Natural killer cell treated with Interleukin-12 subunit alpha and Interleukin-12 subunit beta and Interleukin-15 and Interleukin-18, amount 100 ng/mL, for 72 hours (primary cell): ENCODE data around the gene CLEC5A. TPM values are rescaled to one million over a fixed set of nuclear protein-coding genes. Genes with fewer than 3 reads are reported as not detected.
A peak's percentile ranks its signal among the peaks of the same experiment; 100 is the strongest.
"Not testable (repeated sequence)": the region's sequence is repeated elsewhere in the genome, so short reads cannot be mapped to it uniquely, and the experiment has no call there.

Experiments used
- ATAC-seq, 2 donors: fragments of 150-1000 bp; cut with Tn5 transposase in 1 of 2; sonication (Bioruptor Pico), chemical (Tn5 transposase) in 1 of 2; 2 replicates each; pipeline ENCODE4 v1.10.0; 2021
- DNase-seq: peaks from one replicate; pipeline ENCODE4 v3.0.0; 2022; ENCODE audit warnings: low spot score
- H3K27ac Mint-ChIP-seq, 2 donors: 1 replicate in 1 of 2; 2 replicates in 1 of 2; pipeline ENCODE4 v1.8.0; 2022; ENCODE audit warnings: mixed read lengths in 2 of 2, mild to moderate bottlenecking in 1 of 2, moderate library complexity in 1 of 2
- H3K27me3 Mint-ChIP-seq, 2 donors: 1 replicate in 1 of 2; 2 replicates in 1 of 2; pipeline ENCODE4 v1.8.0; 2022; ENCODE audit warnings: mixed read lengths in 2 of 2
- H3K36me3 Mint-ChIP-seq: one replicate; pipeline ENCODE4 v1.8.0; 2022; ENCODE audit warnings: mixed read lengths
- H3K4me1 Mint-ChIP-seq, 2 donors: 1 replicate in 1 of 2; 2 replicates in 1 of 2; pipeline ENCODE4 v1.8.0; 2022; ENCODE audit warnings: low read depth in 2 of 2, mixed read lengths in 2 of 2, mild to moderate bottlenecking in 1 of 2
- H3K4me3 Mint-ChIP-seq: one replicate; pipeline ENCODE4 v1.8.0; 2022; ENCODE audit warnings: mixed read lengths
- H3K9me3 Mint-ChIP-seq: 2 replicates; pipeline ENCODE4 v1.8.0; 2022; ENCODE audit warnings: mixed read lengths
- total RNA-seq, 2 donors: library from RNA; stranded (reverse); gene quantifications; one replicate each; pipeline ENCODE4 v1.2.3, GENCODE V29; 2022

The CLEC5A gene
- total RNA-seq, result not detected

GRCh38 chr7:141946796-141947195, at the start of gene CLEC5A:
TSS of gene CLEC5A (minus strand) at chr7:141946974. CDS start at chr7:141946292, 682 bp downstream.
- Mint-ChIP-seq H3K9me3 (no peaks in the 10 kb centered on the region), H3K4me1 (no peaks in the 10 kb centered on the region), H3K27ac (no peak within 1 kb of the TSS), H3K27me3 (peaks cover 0 to 13% of the 10 kb centered on the region in 2 donors), H3K36me3 (peaks cover 5% of the 10 kb centered on the region), H3K4me3 (no peak within 1 kb of the TSS)
- no peak for DNase-seq
- ATAC-seq, result no peak

- Mint-ChIP-seq H3K4me3 (no peak overlapping the region), H3K36me3 (peaks cover 7% of the 10 kb centered on the region), H3K4me1 (peaks cover 19 to 45% of the 10 kb centered on the region in 2 donors), H3K27me3 (peaks cover 0 to 10% of the 10 kb centered on the region in 2 donors), H3K9me3 (no peaks in the 10 kb centered on the region), H3K27ac (no peak overlapping the region)
- DNase-seq (no peak), ATAC-seq (no peak)
These were observed 46.6 kb upstream of the CLEC5A start for GRCh38 chr7:141993354-141993753.

- no peak for ATAC-seq
- Mint-ChIP-seq H3K27ac (peak overlapping the region in 1 of 2 donors; percentile 39), H3K4me1 (peaks cover 19 to 43% of the 10 kb centered on the region in 2 donors), H3K4me3 (no peak overlapping the region), H3K36me3 (peaks cover 7% of the 10 kb centered on the region), H3K27me3 (peaks cover 0 to 10% of the 10 kb centered on the region in 2 donors), H3K9me3 (no peaks in the 10 kb centered on the region)
- no peak for DNase-seq
These were observed 45.9 kb upstream of the CLEC5A start for GRCh38 chr7:141992688-141993087.

- Mint-ChIP-seq H3K27ac (peak overlapping the region in 1 of 2 donors; percentile 80), H3K4me3 (no peak overlapping the region), H3K27me3 (peaks cover 0 to 10% of the 10 kb centered on the region in 2 donors), H3K9me3 (no peaks in the 10 kb centered on the region), H3K36me3 (peaks cover 7% of the 10 kb centered on the region), H3K4me1 (peaks cover 23 to 48% of the 10 kb centered on the region in 2 donors)
- ATAC-seq (no peak), DNase-seq (no peak)
These were observed 45.4 kb upstream of the CLEC5A start for GRCh38 chr7:141992156-141992555.

- H3K27me3 Mint-ChIP-seq, result no peaks in the 10 kb centered on the region
- H3K9me3 Mint-ChIP-seq, result no peaks in the 10 kb centered on the region
- H3K36me3 Mint-ChIP-seq, result no peaks in the 10 kb centered on the region
- ATAC-seq (peak; percentile 58 to 59), DNase-seq (no peak)
- peak overlapping the region; percentile 2 for H3K4me3 Mint-ChIP-seq
- H3K4me1 Mint-ChIP-seq, result peaks cover 22 to 49% of the 10 kb centered on the region in 2 donors
- peak overlapping the region in 1 of 2 donors; percentile 80 for H3K27ac Mint-ChIP-seq
These were observed 44.4 kb upstream of the CLEC5A start for GRCh38 chr7:141991140-141991539.

- Mint-ChIP-seq H3K27ac (peak overlapping the region in 1 of 2 donors; percentile 80), H3K9me3 (no peaks in the 10 kb centered on the region), H3K4me3 (no peak overlapping the region), H3K36me3 (no peaks in the 10 kb centered on the region), H3K4me1 (peaks cover 22 to 46% of the 10 kb centered on the region in 2 donors), H3K27me3 (no peaks in the 10 kb centered on the region)
- DNase-seq (no peak), ATAC-seq (no peak)
These were observed 43.4 kb upstream of the CLEC5A start for GRCh38 chr7:141990011-141990725.

GRCh38 chr7:141987803-141988202, 41.0 kb upstream of the CLEC5A start:
- H3K27ac Mint-ChIP-seq, result peak overlapping the region in 1 of 2 donors; percentile 84
- DNase-seq, H3K4me3 Mint-ChIP-seq, ATAC-seq, H3K27me3 Mint-ChIP-seq, H3K36me3 Mint-ChIP-seq, H3K9me3 Mint-ChIP-seq: not testable (repeated sequence)
- H3K4me1 Mint-ChIP-seq, result peaks cover 22 to 36% of the 10 kb centered on the region in 2 donors

GRCh38 chr7:141986923-141987322, 40.1 kb upstream of the CLEC5A start:
- peak in 1 of 2 donors; percentile 73 for ATAC-seq
- H3K36me3 Mint-ChIP-seq, result no peaks in the 10 kb centered on the region

GRCh38 chr7:141985926-141986325, 39.2 kb upstream of the CLEC5A start:
- H3K4me1 Mint-ChIP-seq, result peaks cover 19 to 32% of the 10 kb centered on the region in 2 donors
- not testable (repeated sequence) for H3K9me3 Mint-ChIP-seq, H3K4me3 Mint-ChIP-seq, DNase-seq, H3K36me3 Mint-ChIP-seq, ATAC-seq, H3K27me3 Mint-ChIP-seq
- peak overlapping the region in 1 of 2 donors; percentile 35 for H3K27ac Mint-ChIP-seq

More at GRCh38 chr7:141986923-141987322, 40.1 kb upstream of the CLEC5A start:
- DNase-seq, result no peak
- Mint-ChIP-seq H3K4me3 (no peak overlapping the region), H3K9me3 (no peaks in the 10 kb centered on the region), H3K4me1 (peaks cover 22 to 36% of the 10 kb centered on the region in 2 donors), H3K27me3 (no peaks in the 10 kb centered on the region), H3K27ac (peak overlapping the region in 1 of 2 donors; percentile 84)

GRCh38 chr7:141979568-141979967, 32.8 kb upstream of the CLEC5A start:
- Mint-ChIP-seq H3K36me3 (no peaks in the 10 kb centered on the region), H3K27me3 (no peaks in the 10 kb centered on the region), H3K4me1 (peaks cover 12 to 32% of the 10 kb centered on the region in 2 donors)

GRCh38 chr7:141978351-141978750, 31.6 kb upstream of the CLEC5A start:
- ATAC-seq, result no peak
- Mint-ChIP-seq H3K36me3 (no peaks in the 10 kb centered on the region), H3K9me3 (peaks cover 4% of the 10 kb centered on the region), H3K27ac (no peak overlapping the region), H3K4me3 (no peak overlapping the region), H3K27me3 (no peaks in the 10 kb centered on the region), H3K4me1 (peaks cover 12 to 32% of the 10 kb centered on the region in 2 donors)
- no peak for DNase-seq

More at GRCh38 chr7:141979568-141979967, 32.8 kb upstream of the CLEC5A start:
- Mint-ChIP-seq H3K9me3 (peaks cover 4% of the 10 kb centered on the region), H3K4me3 (peak overlapping the region; percentile 29), H3K27ac (peak overlapping the region; percentile 20 to 89)
- ATAC-seq, result peak in 1 of 2 donors; percentile 36
- DNase-seq, result no peak

GRCh38 chr7:141976524-141977245, 29.9 kb upstream of the CLEC5A start:
- ATAC-seq (no peak), DNase-seq (no peak)
- Mint-ChIP-seq H3K27ac (peak overlapping the region in 1 of 2 donors; percentile 76), H3K27me3 (no peaks in the 10 kb centered on the region), H3K36me3 (no peaks in the 10 kb centered on the region), H3K9me3 (peaks cover 4% of the 10 kb centered on the region), H3K4me1 (peaks cover 12 to 32% of the 10 kb centered on the region in 2 donors), H3K4me3 (peak overlapping the region; percentile 55)

GRCh38 chr7:141975806-141976523, 29.2 kb upstream of the CLEC5A start:
- no peaks in the 10 kb centered on the region for H3K36me3 Mint-ChIP-seq
- DNase-seq (no peak), ATAC-seq (peak; percentile 63 to 83)
- peak overlapping the region; percentile 16 to 76 for H3K27ac Mint-ChIP-seq
- H3K27me3 Mint-ChIP-seq, result no peaks in the 10 kb centered on the region
- H3K9me3 Mint-ChIP-seq, result peaks cover 4% of the 10 kb centered on the region
- peaks cover 12 to 32% of the 10 kb centered on the region in 2 donors for H3K4me1 Mint-ChIP-seq
- peak overlapping the region; percentile 55 for H3K4me3 Mint-ChIP-seq
